SJSA1 (cell line): Measurements from ENCODE around the gene ESYT3. TPM values are rescaled to one million over a fixed set of nuclear protein-coding genes. Genes with fewer than 3 reads are reported as not detected.

Experiments
- total RNA-seq: library from RNA; depleted of rRNA; stranded (reverse); fragments of >200 nt; shearing (Covaris generic); gene quantifications from 2 replicates; pipeline ENCODE4 v1.2.3, GENCODE V29; 2014; rRNA removed

ESYT3 gene
- total RNA-seq, 1 experiment from 2014 or later, result 0.76 TPM

Other genes starting within 250 kb of the ESYT3 start
- gene ARMC8, start 247.3 kb upstream of the ESYT3 start, total RNA-seq, result 41.8 and 42.9 TPM in 2 replicates
- 0.13 TPM in 1 of 2 replicates, not detected in the other for gene NME9, start 104.8 kb upstream of the ESYT3 start, total RNA-seq
- gene MRAS, start 86.0 kb upstream of the ESYT3 start, total RNA-seq, result 75.6 and 155 TPM in 2 replicates
- 11.8 and 22.3 TPM in 2 replicates for gene CEP70, start 159.6 kb downstream of the ESYT3 start, total RNA-seq
- 12.7 and 27.1 TPM in 2 replicates for gene FAIM, start 174.2 kb downstream of the ESYT3 start, total RNA-seq